Trophoblast cell (in vitro differentiated cells and primary cell): ENCODE results near the gene ZNF549.

Experiments
- DNase-seq, 2 donors: peaks; one replicate each; pipeline ENCODE4 v3.0.0-alpha.2; 2016
- H2AFZ ChIP-seq: 2 replicates; pipeline ENCODE4 v1.6.1; 2013; ENCODE audit warnings: low read length, moderate library complexity, mild to moderate bottlenecking; ENCODE audit not compliant: insufficient read depth, poor library complexity
- H2AK5ac ChIP-seq: 2 replicates; pipeline ENCODE4 v1.6.1; 2013; ENCODE audit warnings: mild to moderate bottlenecking, low read length
- H2BK120ac ChIP-seq: 2 replicates; pipeline ENCODE4 v1.6.1; 2013; ENCODE audit warnings: low read length, mild to moderate bottlenecking, moderate library complexity; ENCODE audit not compliant: insufficient read depth, poor library complexity
- H2BK12ac ChIP-seq: 2 replicates; pipeline ENCODE4 v1.6.1; 2013; ENCODE audit warnings: mild to moderate bottlenecking, low read length, moderate library complexity
- H2BK5ac ChIP-seq: 2 replicates; pipeline ENCODE4 v1.6.1; 2013; ENCODE audit warnings: low read length, low read depth, moderate library complexity, mild to moderate bottlenecking; ENCODE audit not compliant: poor library complexity
- H3K14ac ChIP-seq: 2 replicates; pipeline ENCODE4 v1.6.1; 2013; ENCODE audit warnings: mild to moderate bottlenecking, low read length
- H3K18ac ChIP-seq: 2 replicates; pipeline ENCODE4 v1.6.1; 2013; ENCODE audit warnings: mild to moderate bottlenecking, low read length
- H3K23ac ChIP-seq: 2 replicates; pipeline ENCODE4 v1.6.1; 2013; ENCODE audit warnings: low read length
- H3K27ac ChIP-seq: 2 replicates; pipeline ENCODE4 v1.5.1; 2013; ENCODE audit warnings: low read depth, mild to moderate bottlenecking, inconsistent platforms, low read length, moderate library complexity
- H3K27me3 ChIP-seq: 2 replicates; pipeline ENCODE4 v1.6.1; 2013; ENCODE audit warnings: inconsistent platforms, mild to moderate bottlenecking, low read length, moderate library complexity; ENCODE audit not compliant: insufficient read depth
- H3K36me3 ChIP-seq, 2 experiments: 1 replicate in 1 of 2; 2 replicates in 1 of 2; pipeline ENCODE4 v1.6.1; 2013; ENCODE audit warnings: low read length in 2 of 2, mild to moderate bottlenecking in 2 of 2, moderate library complexity in 1 of 2; ENCODE audit not compliant: insufficient read depth in 2 of 2, control insufficient read depth in 1 of 2
- H3K4ac ChIP-seq: 2 replicates; pipeline ENCODE4 v1.6.1; 2013; ENCODE audit warnings: low read depth, mild to moderate bottlenecking, low read length, moderate library complexity
- H3K4me1 ChIP-seq, 2 experiments: 1 replicate in 1 of 2; 2 replicates in 1 of 2; pipeline ENCODE4 v1.6.1; 2013; ENCODE audit warnings: low read length in 2 of 2, mild to moderate bottlenecking in 2 of 2, moderate library complexity in 1 of 2; ENCODE audit not compliant: insufficient read depth in 2 of 2, control insufficient read depth in 1 of 2
- H3K4me2 ChIP-seq: 2 replicates; pipeline ENCODE4 v1.6.1; 2013; ENCODE audit warnings: inconsistent platforms, mild to moderate bottlenecking, low read length, moderate library complexity
- H3K4me3 ChIP-seq: 2 replicates; pipeline ENCODE4 v1.5.1; 2013; ENCODE audit warnings: mild to moderate bottlenecking, low read depth, low read length, inconsistent platforms
- H3K79me1 ChIP-seq: one replicate; pipeline ENCODE4 v1.6.1; 2013; ENCODE audit warnings: low read length
- H3K79me2 ChIP-seq: 2 replicates; pipeline ENCODE4 v1.6.1; 2013; ENCODE audit warnings: low read length, mild to moderate bottlenecking; ENCODE audit not compliant: control insufficient read depth, insufficient read depth, poor library complexity
- H3K9ac ChIP-seq: 2 replicates; pipeline ENCODE4 v1.6.1; 2013; ENCODE audit warnings: mild to moderate bottlenecking, low read length
- H3K9me3 ChIP-seq: 2 replicates; pipeline ENCODE4 v1.6.1; 2013; ENCODE audit warnings: low read depth, mild to moderate bottlenecking, control low read depth, inconsistent platforms, low read length; ENCODE audit not compliant: insufficient read depth
- H4K12ac ChIP-seq: 2 replicates; pipeline ENCODE4 v1.6.1; 2013; ENCODE audit warnings: low read depth, mild to moderate bottlenecking, low read length, moderate library complexity
- H4K8ac ChIP-seq: 2 replicates; pipeline ENCODE4 v1.6.1; 2013; ENCODE audit warnings: low read depth, mild to moderate bottlenecking, low read length, moderate library complexity
- H4K91ac ChIP-seq: one replicate; pipeline ENCODE4 v1.6.1; 2013; ENCODE audit warnings: low read depth, mild to moderate bottlenecking, low read length, moderate library complexity
- WGBS: extraction: QIAGEN DNeasy Blood & Tissue Kit; methylation state at CpG from one replicate; pipeline ENCODE4 v1.1.7; 2013; ENCODE audit warnings: missing lambda C conversion rate; ENCODE audit not compliant: insufficient read length, insufficient coverage; ENCODE audit errors: extremely low coverage; 5-methylcytosine and 5-hydroxymethylcytosine counted together

ZNF549 gene

GRCh38 chr19:57546513-57546912, 19.4 kb downstream of the ZNF549 start:
- no peak overlapping the region for H3K27ac ChIP-seq
- H2AK5ac ChIP-seq: no peak overlapping the region
- H2BK12ac ChIP-seq: no peak overlapping the region
- no peak for DNase-seq
- H4K91ac ChIP-seq: no peak overlapping the region
- peaks cover 24 to 36% of the 10 kb centered on the region in 2 experiments for H3K36me3 ChIP-seq
- H3K4me1 ChIP-seq: no peaks in the 10 kb centered on the region
- H3K18ac ChIP-seq: no peak overlapping the region
- no peak overlapping the region for H3K23ac ChIP-seq
- H3K9ac ChIP-seq: no peak overlapping the region
- no peak overlapping the region for H2BK5ac ChIP-seq
- H2BK120ac ChIP-seq: no peak overlapping the region
- no peaks in the 10 kb centered on the region for H3K79me2 ChIP-seq
- H3K4me2 ChIP-seq: no peak overlapping the region
- no peak overlapping the region for H3K4ac ChIP-seq
- H4K12ac ChIP-seq: no peak overlapping the region
- H2AFZ ChIP-seq: no peak overlapping the region
- no peak overlapping the region for H3K4me3 ChIP-seq
- H3K14ac ChIP-seq: no peak overlapping the region
- peaks cover 15% of the 10 kb centered on the region for H3K9me3 ChIP-seq
- H3K27me3 ChIP-seq: no peaks in the 10 kb centered on the region
- no CpG with 5 or more reads among the region's 1 CpG for WGBS
- H3K79me1 ChIP-seq: no peaks in the 10 kb centered on the region
- H4K8ac ChIP-seq: no peak overlapping the region

DNA sequence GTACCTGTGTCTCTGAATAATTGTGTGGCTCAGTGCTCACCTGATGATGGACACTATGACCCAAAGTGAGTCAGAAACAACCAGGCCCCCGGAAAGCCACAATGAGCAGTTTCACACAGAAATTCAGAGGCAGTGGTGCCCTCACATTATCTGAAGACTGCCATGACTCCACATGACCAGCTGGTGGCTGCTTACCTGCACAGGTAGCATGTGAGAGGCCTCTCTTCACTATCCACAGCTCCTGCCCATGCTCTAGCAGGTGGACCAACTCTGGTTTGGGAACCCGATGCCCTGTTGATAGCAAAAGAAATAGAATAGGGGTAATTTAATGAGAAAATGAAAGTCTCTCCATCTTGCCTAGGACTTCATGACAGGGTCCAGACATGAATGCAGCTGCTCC, 25.3 kb downstream of the ZNF549 start:
- DNase-seq: no peak
- Histone ChIP-seq H3K79me2 (no peaks in the 10 kb centered on the region), H2BK12ac (no peak overlapping the region), H3K79me1 (no peaks in the 10 kb centered on the region), H4K12ac (no peak overlapping the region), H3K18ac (no peak overlapping the region), H2BK120ac (no peak overlapping the region), H3K4me2 (no peak overlapping the region), H3K27ac (no peak overlapping the region), H3K4ac (no peak overlapping the region), H3K4me3 (no peak overlapping the region), H4K8ac (no peak overlapping the region), H3K27me3 (no peaks in the 10 kb centered on the region), H2BK5ac (no peak overlapping the region), H3K14ac (no peak overlapping the region), H3K23ac (no peak overlapping the region), H2AFZ (no peak overlapping the region), H4K91ac (no peak overlapping the region), H2AK5ac (no peak overlapping the region), H3K9me3 (peaks cover 6% of the 10 kb centered on the region), H3K4me1 (no peaks in the 10 kb centered on the region), H3K9ac (no peak overlapping the region), H3K36me3 (peaks cover 26 to 55% of the 10 kb centered on the region in 2 experiments)
- whole genome bisulfite sequencing: no CpG with 5 or more reads among the region's 2 CpGs

- Histone ChIP-seq H3K9ac (no peak overlapping the region), H3K27me3 (no peaks in the 10 kb centered on the region), H2AK5ac (no peak overlapping the region), H3K27ac (no peak overlapping the region), H3K18ac (no peak overlapping the region), H3K23ac (no peak overlapping the region), H2BK120ac (no peak overlapping the region), H2AFZ (no peak overlapping the region), H3K79me1 (peaks cover 5% of the 10 kb centered on the region), H3K4me2 (no peak overlapping the region), H3K4me3 (no peak overlapping the region), H2BK12ac (no peak overlapping the region), H3K36me3 (peaks cover 10 to 29% of the 10 kb centered on the region in 2 experiments), H4K12ac (no peak overlapping the region), H2BK5ac (no peak overlapping the region), H3K4me1 (peaks cover 2 to 7% of the 10 kb centered on the region in 2 experiments), H4K8ac (no peak overlapping the region), H3K14ac (no peak overlapping the region), H3K4ac (no peak overlapping the region), H4K91ac (no peak overlapping the region), H3K79me2 (peaks cover 5% of the 10 kb centered on the region), H3K9me3 (peaks cover 7% of the 10 kb centered on the region)
- DNase-seq: no peak
- no CpG with 5 or more reads among the region's 5 CpGs for WGBS
Observed at GRCh38 chr19:57557659-57558058, 30.5 kb downstream of the ZNF549 start.

DNA sequence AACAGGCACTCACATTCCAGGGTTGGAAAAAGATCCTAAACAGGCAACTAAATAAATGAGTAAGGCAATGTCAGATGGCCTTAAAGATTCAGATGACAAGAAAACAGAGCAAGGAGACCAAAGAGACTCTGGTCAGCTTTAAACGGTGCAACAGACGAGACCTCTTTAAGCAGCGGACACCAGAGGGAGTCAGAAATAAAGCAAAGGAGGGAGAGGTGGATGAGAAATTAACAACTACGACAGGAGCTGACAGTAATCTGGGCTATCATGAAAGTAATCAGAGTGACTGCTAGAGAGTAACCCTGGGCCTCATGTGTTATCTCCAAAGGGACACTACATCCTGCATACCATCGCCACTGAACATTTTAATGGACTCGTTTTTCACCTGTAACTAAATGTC, 31.4 kb downstream of the ZNF549 start:
- no peak overlapping the region for H2BK12ac ChIP-seq
- no peak overlapping the region for H3K4me3 ChIP-seq
- no peak overlapping the region for H3K9ac ChIP-seq
- peaks cover 8% of the 10 kb centered on the region for H3K9me3 ChIP-seq
- H4K91ac ChIP-seq: no peak overlapping the region
- WGBS: no CpG with 5 or more reads among the region's 6 CpGs
- no peak overlapping the region for H3K18ac ChIP-seq
- peak overlapping the region; percentile 63 for H3K4me2 ChIP-seq
- H4K12ac ChIP-seq: no peak overlapping the region
- no peak overlapping the region for H2AK5ac ChIP-seq
- H3K79me1 ChIP-seq: peaks cover 5% of the 10 kb centered on the region
- H2AFZ ChIP-seq: no peak overlapping the region
- H3K27me3 ChIP-seq: no peaks in the 10 kb centered on the region
- peaks cover 2 to 7% of the 10 kb centered on the region in 2 experiments for H3K4me1 ChIP-seq
- H3K79me2 ChIP-seq: peaks cover 5% of the 10 kb centered on the region
- DNase-seq: no peak
- no peak overlapping the region for H3K4ac ChIP-seq
- H2BK5ac ChIP-seq: no peak overlapping the region
- no peak overlapping the region for H2BK120ac ChIP-seq
- no peak overlapping the region for H3K14ac ChIP-seq
- no peak overlapping the region for H3K23ac ChIP-seq
- no peak overlapping the region for H4K8ac ChIP-seq
- H3K36me3 ChIP-seq: peaks cover 10 to 22% of the 10 kb centered on the region in 2 experiments
- no peak overlapping the region for H3K27ac ChIP-seq
